Fibroblast of peridontal ligament (primary cell): ENCODE measurements around the gene SYDE1.

Experiments
- DNase-seq: peaks from one replicate; pipeline ENCODE4 v3.0.0-alpha.2; 2010; ENCODE audit errors: extremely low read depth

The SYDE1 gene

DNA sequence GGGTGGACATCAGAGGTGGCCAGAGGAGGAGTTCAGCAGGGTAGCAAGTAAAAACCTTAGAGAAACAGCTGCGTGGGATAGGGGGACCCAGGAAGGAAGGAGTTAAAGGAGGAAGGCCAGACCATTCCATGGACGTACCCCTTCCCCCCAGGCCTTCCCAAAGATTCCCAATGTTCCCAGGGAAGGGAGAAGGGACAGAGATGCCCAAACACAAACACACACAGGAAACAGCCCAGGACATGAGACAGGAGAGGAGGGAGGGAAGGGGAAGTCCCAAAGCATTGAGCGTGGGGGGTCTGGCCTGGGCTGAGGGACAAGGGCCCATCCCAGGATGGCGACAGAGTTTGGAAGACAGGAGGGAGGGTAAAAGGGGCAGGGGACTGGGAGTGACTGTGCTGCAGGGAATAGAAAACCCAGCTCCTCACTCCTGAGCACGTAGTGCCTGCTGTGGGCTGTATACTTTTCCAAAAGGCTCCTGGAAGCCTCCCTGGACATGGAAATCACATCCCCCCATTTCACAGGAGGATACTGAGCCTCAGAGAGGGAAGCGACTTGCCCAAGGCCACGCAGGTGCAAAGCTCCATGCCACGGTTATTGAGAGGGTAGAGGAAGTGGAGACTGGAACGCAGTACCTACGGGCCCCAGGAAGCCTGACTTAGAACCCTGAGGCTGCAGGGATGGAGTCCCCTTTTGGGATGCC is 1.1 kb downstream of the SYDE1 start:
- no peak for DNase-seq

DNA sequence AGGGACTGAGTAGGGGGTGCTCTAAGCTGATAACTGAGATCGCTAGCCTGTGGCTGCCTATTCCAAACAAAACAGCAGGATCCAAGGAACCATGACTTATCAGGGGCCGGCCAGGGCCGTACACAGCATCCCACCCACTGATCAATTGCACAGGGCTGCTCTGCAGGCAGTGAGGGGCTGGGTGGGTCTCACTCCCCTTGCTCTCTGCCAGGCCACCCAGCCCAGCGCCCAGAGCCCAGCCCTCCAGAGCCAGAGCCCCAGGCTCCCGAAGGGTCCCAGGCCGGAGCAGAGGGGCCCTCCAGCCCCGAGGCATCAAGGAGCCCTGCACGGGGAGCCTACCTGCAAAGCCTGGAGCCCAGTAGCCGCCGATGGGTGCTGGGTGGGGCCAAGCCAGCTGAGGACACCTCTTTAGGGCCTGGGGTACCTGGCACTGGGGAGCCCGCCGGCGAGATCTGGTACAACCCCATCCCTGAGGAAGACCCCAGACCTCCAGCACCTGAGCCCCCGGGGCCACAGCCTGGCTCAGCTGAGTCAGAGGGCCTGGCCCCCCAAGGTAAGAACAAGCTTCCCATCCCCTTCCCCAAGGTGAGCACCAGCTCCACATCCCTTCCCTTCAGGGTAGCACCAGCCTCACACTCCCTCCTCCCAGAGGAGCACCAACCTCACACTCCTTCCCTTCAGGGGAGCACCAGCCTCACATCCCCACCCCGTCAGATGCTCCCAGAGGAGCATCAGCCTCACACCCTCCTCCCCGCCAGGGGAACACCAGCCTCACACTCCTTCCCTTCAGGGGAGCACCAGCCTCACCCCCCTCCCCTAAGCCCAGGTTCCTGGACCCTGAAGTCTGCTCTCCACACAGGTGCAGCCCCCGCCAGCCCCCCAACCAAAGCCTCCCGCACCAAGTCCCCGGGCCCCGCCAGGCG is 1.9 kb downstream of the SYDE1 start:
- no peak for DNase-seq

DNA sequence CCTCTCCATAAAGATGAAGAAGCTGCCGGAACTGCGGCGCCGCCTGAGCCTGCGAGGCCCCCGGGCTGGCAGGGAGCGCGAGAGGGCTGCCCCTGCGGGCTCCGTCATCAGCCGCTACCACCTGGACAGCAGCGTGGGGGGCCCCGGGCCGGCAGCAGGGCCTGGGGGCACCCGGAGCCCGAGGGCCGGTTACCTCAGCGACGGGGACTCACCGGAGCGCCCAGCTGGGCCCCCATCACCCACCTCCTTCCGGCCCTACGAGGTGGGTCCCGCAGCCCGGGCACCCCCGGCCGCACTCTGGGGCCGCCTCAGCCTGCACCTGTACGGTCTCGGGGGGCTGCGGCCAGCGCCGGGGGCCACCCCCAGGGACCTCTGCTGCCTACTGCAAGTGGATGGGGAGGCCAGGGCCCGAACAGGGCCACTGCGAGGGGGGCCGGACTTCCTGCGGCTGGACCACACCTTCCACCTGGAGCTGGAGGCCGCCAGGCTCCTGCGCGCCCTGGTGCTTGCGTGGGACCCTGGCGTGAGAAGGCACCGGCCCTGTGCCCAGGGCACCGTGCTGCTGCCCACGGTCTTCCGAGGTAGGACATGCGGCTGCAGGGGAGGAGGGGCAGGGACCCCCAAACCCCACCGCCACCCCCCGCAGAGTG is 2.7 kb downstream of the SYDE1 start:
- DNase-seq, result no peak

DNA sequence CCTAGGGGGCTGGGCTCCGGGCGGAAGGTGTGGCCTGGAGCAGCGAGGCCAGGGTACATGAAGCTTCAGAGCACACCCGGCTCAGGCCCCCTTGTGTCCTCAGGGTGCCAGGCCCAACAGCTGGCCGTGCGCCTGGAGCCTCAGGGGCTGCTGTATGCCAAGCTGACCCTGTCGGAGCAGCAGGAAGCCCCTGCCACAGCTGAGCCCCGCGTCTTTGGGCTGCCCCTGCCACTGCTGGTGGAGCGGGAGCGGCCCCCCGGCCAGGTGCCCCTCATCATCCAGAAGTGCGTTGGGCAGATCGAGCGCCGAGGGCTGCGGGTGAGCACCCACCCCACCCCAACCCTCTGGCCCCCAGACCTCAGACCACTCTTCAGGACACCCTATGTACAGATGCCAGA is 3.2 kb downstream of the SYDE1 start:
- DNase-seq, result no peak

DNA sequence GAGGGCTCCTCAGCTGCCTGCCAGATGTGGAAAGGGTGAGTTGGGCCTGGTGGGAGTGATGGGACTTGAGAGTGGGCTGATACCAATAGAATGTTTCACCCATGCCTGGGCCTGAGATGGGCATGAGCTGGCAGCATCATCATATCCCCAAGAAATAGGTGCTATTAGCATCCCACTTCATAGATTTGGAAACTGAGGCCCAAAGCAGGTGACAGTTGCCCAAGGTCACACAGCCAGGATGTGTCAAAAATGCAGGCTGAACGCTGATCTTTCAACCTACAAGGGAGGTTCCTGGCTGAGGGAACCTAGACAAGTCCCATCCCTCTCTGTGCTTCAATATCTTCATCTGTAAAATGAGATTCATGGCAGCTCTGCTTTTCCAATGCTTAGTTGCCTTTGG is 4.6 kb downstream of the SYDE1 start:
- DNase-seq, result no peak

DNA sequence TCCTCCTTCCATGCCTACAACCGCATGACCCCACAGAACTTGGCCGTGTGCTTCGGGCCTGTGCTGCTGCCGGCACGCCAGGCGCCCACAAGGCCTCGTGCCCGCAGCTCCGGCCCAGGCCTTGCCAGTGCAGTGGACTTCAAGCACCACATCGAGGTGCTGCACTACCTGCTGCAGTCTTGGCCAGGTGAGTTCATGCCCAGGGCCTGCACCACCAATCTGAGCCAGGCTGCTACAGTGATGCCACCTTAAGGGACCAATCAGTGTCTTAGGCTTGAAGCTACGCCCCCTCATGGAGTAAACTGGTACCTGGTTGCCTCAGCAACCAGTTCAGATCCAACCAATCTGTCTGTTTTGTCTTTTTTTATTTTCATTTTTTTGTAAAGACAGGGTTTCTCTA is 5.2 kb downstream of the SYDE1 start:
- no peak for DNase-seq

DNA sequence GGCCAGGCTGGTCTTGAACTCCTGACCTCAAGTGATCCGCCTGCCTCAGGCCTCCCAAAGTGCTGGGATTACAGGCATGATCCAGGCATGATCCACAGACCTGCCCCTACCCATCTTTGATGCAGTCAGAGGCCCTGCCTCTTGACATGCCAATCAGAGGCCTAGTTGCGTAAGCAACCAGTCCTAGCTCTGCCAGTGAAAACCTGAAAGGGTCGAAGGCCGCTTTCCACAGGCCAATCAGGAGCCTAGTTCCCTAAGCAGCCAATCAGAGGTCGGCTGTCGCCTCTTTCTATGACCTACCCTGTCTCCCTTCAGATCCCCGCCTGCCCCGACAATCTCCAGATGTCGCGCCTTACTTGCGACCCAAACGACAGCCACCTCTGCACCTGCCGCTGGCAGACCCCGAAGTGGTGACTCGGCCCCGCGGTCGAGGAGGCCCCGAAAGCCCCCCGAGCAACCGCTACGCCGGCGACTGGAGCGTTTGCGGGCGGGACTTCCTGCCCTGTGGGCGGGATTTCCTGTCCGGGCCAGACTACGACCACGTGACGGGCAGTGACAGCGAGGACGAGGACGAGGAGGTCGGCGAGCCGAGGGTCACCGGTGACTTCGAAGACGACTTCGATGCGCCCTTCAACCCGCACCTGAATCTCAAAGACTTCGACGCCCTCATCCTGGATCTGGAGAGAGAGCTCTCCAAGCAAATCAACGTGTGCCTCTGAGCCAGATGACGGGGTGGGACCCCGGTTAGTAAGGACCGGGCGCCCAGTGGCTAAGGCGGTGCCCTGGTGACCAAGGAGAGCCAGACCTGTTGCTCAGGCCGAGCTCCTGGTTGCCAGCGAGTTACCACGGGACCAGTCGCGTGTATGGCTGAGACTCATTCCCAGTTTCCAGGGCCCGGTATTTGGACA is 6.3 kb downstream of the SYDE1 start:
- DNase-seq, result no peak

DNA sequence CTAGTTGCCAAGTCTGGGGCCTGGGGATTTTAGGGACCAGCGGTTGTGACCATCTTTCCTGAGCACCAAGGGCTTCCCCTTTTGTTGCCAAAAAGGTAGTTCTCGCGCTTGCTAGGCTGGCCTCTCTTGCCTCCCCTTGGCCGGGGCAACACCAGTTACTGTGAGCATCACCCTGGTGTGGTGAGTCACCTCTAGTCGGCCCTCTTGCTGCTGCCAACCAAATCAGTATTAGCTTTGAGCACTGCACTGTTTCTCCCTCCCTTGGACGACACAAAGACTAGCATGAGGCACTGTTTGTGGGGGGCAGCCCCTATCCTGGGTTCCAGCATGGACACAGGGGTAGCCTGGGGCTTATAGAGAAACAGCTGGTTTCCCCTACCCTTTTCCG is 6.9 kb downstream of the SYDE1 start:
- DNase-seq, result peak; percentile 63

DNA sequence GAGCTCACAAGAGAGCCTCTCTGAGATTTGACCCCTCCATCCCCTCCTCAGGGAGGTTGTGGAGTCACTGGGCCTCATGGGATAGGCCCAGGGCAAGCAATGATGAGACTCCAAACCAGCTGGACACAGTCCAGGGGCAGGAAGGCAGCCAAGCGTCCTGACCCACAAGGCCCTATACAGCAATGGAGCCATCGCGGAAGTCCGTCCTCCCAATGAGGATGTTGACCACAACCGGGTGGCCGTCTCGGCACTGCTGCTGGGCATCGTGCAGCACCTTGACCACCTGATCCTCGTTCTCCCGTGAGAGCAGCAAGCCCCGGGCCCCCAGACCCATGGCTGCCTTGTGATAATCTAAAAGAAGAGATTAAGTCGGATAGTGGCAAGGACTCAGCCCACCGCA is 7.9 kb downstream of the SYDE1 start:
- peak; percentile 62 for DNase-seq

DNA sequence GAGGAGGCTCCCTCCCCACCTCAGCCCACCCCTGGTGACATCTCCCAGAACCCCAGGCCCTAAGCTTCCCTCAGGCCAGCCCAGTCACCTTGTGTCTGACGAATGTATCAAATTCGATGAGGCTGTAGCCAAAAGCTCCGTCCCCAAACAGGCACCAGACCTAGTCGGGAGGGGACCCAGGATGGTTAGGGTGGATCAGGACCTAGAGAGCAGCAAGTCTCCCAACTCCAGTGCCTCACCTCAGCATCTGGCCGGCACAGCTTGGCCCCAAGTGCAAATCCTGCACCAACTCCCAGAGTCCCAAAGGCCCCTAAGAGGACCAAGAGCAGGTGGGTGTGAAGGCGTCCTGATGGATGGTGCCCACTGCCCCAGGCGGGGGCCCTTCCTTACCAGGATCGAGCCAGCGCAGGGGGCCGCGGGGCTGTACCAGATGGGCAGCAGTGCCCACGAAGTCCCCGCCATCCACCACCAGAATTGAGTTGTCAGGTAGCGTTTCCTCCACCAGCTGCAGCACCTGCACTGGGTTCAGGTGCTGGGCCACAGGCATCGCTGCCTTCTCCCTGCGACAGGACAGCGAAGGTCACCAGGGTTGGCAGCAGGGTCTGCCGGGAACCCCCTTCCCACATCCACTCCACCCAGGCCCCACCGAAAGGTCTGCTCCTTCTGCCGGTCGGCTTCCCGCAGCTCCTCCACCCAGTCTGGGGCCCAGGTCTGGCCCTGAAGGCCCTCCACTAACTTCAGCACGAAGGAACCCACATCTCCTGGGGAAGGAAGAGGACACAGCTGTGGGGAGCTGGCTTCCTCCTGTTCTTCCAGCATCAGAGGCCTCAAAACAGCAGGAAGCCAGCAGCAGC is 8.8 kb downstream of the SYDE1 start:
- no peak for DNase-seq

DNA sequence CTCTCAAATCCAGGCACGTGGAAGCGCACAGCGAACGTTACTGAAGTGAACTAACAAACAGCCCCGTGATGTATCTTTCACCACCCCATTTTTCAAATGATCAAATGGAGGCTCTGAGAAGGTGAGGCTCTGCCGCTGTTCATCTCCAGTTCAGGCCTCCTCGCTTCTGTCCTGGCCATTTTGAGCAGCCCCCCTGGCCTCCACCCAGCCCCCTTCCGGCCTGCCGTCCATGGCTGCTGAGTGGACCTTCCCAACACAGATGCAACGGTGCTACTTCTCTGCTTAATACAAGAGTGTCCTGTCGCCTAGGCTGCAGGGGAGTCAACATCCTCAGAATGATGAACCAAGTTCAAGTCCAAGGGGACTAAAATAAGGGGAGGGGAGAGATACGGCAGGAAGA is 9.7 kb downstream of the SYDE1 start:
- DNase-seq, result no peak

DNA sequence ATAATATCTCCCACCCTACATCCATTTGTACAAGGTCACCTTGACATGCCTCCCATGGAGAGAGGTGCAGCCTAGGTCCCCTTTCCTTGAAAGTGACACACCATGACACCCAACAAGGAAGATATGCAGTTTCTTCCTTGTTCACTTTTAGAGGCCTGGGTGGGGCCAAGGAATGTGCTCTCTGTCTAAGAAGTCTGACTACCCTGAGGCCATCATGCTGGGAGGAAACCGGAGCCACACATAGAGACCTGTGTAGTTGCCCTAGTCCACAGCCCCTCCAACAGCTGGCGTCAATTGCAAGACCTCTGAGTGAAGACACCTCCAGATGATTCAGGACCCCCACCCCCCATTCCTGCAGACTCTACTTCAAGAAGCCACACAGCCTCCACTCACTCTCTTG is 11.0 kb downstream of the SYDE1 start:
- DNase-seq, result no peak

DNA sequence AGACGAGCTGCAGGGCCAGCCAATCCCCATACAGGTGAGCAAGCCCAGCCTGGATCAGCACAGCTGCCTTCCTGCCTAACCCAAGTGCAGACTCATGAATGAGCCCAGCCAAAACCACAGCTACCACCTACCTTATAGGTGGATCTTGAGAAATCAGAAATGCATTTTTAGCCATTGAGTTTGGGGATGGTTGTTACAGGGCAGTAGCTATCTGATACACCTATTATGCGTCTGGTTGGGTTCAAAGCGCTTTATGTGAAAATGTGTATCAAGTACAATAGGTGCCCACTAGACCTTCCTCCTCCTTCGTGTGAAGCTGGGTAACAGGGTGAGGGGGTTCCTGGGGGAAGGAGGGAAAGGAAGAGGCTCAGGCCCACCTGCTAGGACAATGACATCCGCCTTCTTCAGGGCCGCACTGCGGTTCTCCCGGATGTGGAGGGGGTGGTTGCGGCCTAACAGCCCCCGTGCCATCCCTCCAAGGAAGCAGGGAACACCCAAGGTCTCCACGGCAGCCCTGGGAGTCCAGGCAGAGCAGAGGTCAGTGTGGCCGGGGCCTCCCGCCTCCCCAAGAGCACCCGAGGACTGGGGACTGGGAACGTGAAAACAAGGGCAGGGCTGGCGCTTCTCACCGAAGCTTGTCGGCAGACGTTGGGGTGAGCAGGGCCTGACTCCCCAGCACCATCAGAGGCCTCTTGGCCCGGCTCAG is 11.7 kb downstream of the SYDE1 start:
- no peak for DNase-seq

DNA sequence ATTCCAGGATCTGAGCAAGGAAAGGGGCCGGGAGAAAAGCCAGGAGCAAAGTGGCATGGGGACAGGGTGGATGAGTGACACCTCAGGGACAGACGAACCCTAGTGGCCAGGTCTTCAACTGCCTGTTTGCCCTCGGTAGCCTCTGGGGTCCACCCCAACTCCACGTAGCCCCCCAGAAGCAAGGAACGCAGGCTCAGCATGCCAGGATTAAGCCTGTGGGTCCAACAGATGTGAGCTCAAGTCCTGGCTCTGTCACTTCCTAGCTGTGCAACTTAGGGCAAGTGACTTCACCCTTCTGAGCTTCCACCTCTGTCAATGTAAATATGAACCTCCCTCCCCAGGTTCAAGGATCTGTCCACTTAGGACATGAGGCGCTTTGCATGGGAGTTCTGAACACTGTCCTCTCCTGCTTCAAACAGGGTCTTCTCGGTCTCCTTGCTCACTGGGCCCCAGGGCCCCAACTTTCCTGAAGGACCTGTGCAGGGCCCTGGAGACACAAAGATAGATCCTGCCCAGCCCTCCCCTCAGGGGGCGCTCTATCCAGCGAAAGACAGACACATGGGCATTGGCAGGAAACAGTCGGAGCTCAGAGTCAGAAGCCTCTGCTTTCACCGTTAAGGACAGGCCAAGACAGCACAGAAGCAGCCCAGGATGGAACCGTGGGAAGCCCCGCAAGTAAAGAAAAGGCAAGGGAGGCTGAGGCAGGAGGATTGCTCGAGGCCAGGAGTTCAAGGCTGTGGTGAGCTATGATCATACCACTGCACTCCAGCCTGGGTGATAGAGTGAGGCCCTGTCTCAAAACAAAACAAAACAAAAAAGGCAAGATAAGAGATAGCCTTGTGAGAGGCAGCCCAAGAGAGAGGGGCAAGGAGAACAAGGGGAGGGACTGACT is 13.2 kb downstream of the SYDE1 start:
- no peak for DNase-seq

DNA sequence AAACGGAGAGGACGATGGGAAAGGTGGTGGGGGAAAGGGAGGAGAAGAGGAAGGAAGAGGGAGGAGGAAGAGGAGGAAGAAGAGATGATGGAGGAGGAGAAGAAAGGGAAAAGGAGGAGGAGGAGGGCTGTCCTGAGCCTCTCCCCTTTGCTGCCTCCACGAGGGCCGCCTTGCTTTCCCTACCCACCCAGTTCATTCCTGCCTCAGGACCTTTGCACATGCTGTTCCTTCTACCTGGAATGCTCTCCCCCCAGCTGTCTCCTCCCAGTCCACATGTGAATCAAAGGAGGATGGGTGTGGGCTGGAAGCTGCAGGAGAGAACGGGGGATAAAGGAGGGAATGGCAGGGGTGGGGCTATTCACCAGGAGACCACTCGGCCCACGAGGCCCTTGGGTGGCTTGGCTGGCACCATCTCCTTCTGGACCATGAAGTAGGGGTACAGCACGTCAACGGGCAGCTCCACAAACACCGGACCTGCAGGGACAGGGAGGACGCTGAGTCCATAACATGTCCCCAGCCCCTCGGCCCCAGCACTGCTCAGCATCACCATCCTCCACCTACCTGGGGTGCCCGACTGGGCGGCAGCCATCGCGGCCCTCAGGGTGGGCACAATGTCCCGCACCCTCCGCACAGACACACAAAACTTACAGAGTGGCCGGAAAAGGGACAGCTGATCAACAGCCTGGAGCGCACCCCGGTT is 15.3 kb downstream of the SYDE1 start:
- DNase-seq, result no peak

DNA sequence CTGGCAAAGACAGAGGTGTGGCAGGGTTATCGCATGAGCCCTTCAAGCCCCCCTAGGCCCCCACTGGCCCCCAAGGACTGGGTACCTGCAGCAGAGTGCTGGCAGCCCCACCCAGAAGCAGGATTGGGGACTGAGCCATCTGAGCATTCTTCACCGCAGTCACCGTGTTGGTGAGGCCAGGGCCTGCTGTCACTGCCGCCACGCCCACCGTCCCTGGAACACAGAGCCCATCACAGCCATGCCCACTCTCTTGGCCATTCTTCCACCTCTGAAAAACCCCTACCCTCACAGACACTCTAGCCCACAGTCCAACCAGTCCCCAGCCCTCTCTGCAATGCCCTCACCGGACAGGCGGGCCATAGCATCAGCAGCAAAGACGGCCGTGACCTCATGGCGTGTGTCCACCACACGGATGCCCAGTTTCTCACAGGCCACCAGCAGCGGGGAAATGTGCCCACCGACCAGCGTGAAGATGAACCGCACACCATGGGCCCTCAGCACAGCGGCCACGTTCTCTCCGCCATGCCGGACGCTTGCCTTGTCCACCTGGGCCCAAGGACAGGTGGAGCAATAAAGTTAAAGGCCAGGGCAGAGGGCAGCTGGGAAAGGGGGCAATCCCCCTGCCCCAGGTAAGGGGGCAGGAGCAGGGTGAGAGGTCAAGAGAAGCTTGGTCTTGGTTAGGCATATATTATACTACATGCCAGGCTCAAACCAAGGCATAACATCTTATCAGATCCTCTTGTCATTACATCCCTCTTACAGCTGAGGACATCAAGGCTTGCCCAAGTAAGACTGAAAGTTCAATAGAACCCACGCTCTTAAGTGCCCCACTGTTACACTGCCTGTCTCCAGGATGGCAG is 16.1 kb downstream of the SYDE1 start:
- no peak for DNase-seq

DNA sequence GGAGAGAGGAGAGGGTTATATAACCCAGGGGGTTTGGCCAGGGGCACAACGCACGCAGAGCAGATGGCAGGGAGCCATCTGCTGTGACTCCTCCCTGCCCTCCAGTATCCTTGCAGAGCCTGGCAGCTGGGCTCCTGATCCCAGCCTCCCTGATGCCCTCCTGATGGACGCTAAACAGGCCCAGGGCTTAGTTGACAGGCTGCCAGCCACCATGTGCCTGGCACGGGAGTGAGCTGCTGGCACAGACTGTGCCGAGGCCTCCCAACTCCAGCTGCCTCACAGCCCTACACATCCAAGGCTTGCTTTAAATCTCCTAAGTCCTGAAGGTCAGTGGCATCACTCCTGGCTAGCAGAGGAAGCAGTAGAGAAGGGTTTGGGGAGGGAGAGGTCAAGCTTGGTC is 16.7 kb downstream of the SYDE1 start:
- DNase-seq, result peak; percentile 23
